Astrocyte of the cerebellum (primary cell): ENCODE results near the gene RAB17.

Source experiments
- DNase-seq: peaks from one replicate; pipeline ENCODE4 v3.0.0-alpha.2; 2011; ENCODE audit warnings: low read depth
- H3K4me3 ChIP-seq: 2 replicates; pipeline ENCODE4 v1.5.1; 2011; ENCODE audit warnings: mild to moderate bottlenecking, low read depth, low read length, moderate library complexity
- in situ Hi-C: cut with HindIII; loops from 2 replicates; pipeline ENCODE4 v1.10.0; 2017; ENCODE audit warnings: low sequenced_read_pairs
- TF ChIP-seq, protein P1 (sequence below): IDR thresholded peaks from 2 replicates; pipeline ENCODE4 v1.5.1; 2012; ENCODE audit warnings: low read length, low read depth, moderate library complexity, mild to moderate bottlenecking; ENCODE audit errors: missing control alignments

RAB17 gene

GRCh38 chr2:237533668-237534161 lies 56.8 kb downstream of the RAB17 start:
- H3K4me3 ChIP-seq: no peak overlapping the region
- in situ Hi-C loops: loop anchor here (5.0 kb wide), 1 partner anchor 106 kb away; no protein-coding TSS in a partner anchor
- no peak for DNase-seq
- TF ChIP-seq, protein P1, sequence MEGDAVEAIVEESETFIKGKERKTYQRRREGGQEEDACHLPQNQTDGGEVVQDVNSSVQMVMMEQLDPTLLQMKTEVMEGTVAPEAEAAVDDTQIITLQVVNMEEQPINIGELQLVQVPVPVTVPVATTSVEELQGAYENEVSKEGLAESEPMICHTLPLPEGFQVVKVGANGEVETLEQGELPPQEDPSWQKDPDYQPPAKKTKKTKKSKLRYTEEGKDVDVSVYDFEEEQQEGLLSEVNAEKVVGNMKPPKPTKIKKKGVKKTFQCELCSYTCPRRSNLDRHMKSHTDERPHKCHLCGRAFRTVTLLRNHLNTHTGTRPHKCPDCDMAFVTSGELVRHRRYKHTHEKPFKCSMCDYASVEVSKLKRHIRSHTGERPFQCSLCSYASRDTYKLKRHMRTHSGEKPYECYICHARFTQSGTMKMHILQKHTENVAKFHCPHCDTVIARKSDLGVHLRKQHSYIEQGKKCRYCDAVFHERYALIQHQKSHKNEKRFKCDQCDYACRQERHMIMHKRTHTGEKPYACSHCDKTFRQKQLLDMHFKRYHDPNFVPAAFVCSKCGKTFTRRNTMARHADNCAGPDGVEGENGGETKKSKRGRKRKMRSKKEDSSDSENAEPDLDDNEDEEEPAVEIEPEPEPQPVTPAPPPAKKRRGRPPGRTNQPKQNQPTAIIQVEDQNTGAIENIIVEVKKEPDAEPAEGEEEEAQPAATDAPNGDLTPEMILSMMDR: no peak

- TF ChIP-seq, protein P1: no peak
- DNase-seq: no peak
- H3K4me3 ChIP-seq: no peak overlapping the region
- in situ Hi-C loops: loop anchor here (5.0 kb wide), 1 partner anchor 105 kb away; no protein-coding TSS in a partner anchor
Observed at GRCh38 chr2:237532160-237532559, 58.4 kb downstream of the RAB17 start.

DNA sequence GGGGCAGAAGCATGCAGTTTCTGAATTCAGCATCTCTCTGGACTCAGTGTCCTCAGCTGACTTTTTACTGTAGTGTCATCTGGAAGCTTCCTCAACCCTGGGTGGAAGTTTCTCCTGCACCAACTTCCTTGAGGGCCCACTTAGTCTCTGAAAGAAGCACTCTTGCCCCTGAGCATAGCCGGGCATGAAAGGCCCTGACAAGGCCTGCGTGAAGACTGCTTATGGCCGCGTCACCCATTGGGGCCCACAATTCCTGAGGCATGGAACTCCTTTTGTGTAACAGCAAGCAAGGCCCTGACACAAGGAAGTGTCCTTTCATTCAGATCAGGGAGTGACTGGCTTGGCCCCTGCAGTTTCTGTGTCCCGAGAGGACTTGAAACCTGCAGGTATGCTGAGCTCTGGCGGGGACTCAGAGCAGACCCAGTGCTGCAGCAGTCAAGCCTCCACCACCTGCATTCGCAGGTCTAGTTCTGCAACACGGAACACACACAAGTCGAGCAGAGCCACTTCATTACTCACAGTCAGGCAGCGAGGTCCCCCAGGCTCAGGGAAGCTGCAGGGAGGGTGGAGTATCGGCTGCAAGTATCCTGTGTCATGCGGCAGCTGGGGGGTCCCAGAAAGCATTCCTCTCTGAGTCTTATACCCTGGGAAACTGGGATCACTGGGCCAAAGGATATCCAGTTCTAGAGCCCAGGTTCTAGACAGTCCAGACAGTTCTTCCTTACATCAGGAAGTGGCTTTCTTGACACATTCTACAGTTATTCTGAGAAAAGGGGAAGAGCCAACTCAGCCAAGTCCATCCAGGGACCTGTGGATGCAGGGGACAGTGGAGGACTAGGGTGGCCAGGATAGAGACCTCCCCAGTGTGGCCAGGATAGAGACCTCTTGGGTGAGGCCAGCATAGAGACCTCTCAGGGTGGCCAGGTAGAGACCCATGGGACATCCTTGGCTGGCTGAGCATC lies 59.8 kb downstream of the RAB17 start:
- TF ChIP-seq, protein P1: no peak
- in situ Hi-C loops: loop anchor here (5.0 kb wide), 1 partner anchor 103 kb away; no protein-coding TSS in a partner anchor
- no peak for DNase-seq
- H3K4me3 ChIP-seq: no peak overlapping the region

DNA sequence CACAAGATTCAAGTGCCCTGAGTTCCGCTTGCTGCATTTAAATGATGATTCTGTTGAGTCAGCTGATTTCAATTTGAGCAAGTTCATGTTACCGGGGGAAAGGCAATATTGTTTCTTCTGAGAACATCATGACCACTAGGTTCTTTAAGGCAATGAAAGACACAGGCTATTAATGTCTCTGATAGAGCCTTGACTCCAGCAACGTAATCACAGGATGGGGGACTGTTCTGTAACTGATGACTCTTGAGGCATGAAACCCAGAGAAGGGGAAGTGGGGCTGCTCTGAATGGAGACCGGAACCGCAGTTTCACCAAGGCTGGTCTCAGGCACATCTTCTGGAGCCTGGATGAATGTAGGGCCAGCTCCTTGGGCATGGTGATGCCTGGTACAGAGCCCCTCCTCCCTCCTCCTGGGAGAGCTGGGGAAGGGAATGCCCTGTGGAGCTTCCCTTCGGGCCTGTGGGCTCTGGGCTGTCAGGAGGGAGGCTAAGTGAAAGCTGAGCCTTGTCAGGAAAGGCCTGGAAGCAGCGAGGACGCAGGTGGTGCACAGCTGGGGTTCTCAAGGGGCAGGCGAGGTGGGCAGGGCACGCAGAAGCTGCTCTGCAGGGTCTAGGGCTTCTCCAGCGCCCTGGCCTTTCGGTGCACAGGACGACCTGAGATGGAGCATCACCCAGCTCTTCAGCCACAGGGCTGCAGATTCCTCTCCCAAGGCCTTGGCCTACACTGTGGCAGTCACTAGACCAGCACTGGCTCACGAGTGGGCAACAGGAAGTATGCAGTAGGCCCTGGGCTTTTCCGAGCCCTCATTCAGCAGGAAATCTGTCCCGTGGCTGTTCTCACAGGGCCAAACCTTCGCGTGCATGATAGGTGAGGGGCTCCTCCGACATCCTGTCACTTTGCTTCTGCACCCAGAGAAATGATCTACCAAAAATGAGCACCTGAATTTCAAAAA lies 60.8 kb downstream of the RAB17 start:
- no peak for DNase-seq
- TF ChIP-seq, protein P1: no peak
- in situ Hi-C loops: loop anchor here (5.0 kb wide), 1 partner anchor 102 kb away; no protein-coding TSS in a partner anchor
- no peak overlapping the region for H3K4me3 ChIP-seq

GRCh38 chr2:237527766-237528165 lies 62.8 kb downstream of the RAB17 start:
- in situ Hi-C loops: no loop called here
- TF ChIP-seq, protein P1: no peak
- H3K4me3 ChIP-seq: no peak overlapping the region
- no peak for DNase-seq

GRCh38 chr2:237527233-237527632 lies 63.3 kb downstream of the RAB17 start:
- no peak for DNase-seq
- in situ Hi-C loops: no loop called here
- TF ChIP-seq, protein P1: no peak
- no peak overlapping the region for H3K4me3 ChIP-seq
